WTC11 (cell line): ENCODE data around the gene AMOT. TPM values are rescaled to one million over a fixed set of nuclear protein-coding genes. Genes with fewer than 3 reads are reported as not detected.

Experiments used
- ATAC-seq: fragments of 200-7000 bp; cut with Tn5 transposase; 2 replicates; pipeline ENCODE4 v1.10.0; 2021; ENCODE audit warnings: mild to moderate bottlenecking, moderate library complexity
- CTCF ChIA-PET: fragments of 300-600 bp; sonication (Branson Sonifier 250); formaldehyde crosslinking; loops from one replicate; lab custom pipeline; 2021; ENCODE audit warnings: antibody characterized with exemption; lab: Charles Lee
- POLR2A ChIA-PET: fragments of 350-600 bp; sonication (Branson Sonifier 250); formaldehyde crosslinking; loops from one replicate; lab custom pipeline; 2021; ENCODE audit warnings: antibody characterized with exemption; lab: Charles Lee
- DNase-seq: peaks from one replicate; pipeline ENCODE4 v3.0.0; 2021; ENCODE audit warnings: low spot score
- H3K27ac Mint-ChIP-seq: 2 replicates; pipeline ENCODE4 v1.8.0; 2021; ENCODE audit warnings: mixed read lengths
- H3K27me3 Mint-ChIP-seq: 2 replicates; pipeline ENCODE4 v1.8.0; 2021; ENCODE audit warnings: low read depth, mild to moderate bottlenecking, moderate library complexity, mixed read lengths
- H3K36me3 Mint-ChIP-seq: 2 replicates; pipeline ENCODE4 v1.8.0; 2021; ENCODE audit warnings: mixed read lengths
- H3K4me1 Mint-ChIP-seq: 2 replicates; pipeline ENCODE4 v1.8.0; 2022; ENCODE audit warnings: mixed read lengths
- H3K4me3 Mint-ChIP-seq: 2 replicates; pipeline ENCODE4 v1.8.0; 2021; ENCODE audit warnings: mild to moderate bottlenecking, moderate library complexity, mixed read lengths
- H3K9me3 Mint-ChIP-seq: 2 replicates; pipeline ENCODE4 v1.8.0; 2021; ENCODE audit warnings: mixed read lengths
- AFF4 ChIP-seq: sonication (generic); formaldehyde crosslinking; IDR thresholded peaks from 2 replicates; pipeline ENCODE4 v1.8.1; 2023; ENCODE audit warnings: mild to moderate bottlenecking, missing genetic modification reagents, borderline replicate concordance
- ATF3 ChIP-seq: sonication (generic); formaldehyde crosslinking; conservative IDR thresholded peaks from 2 replicates; pipeline ENCODE4 v1.8.1; 2022; ENCODE audit warnings: mild to moderate bottlenecking, missing genetic modification reagents
- FOXJ3 ChIP-seq: sonication (generic); formaldehyde crosslinking; IDR thresholded peaks from 2 replicates; pipeline ENCODE4 v1.9.0; 2021; ENCODE audit warnings: missing genetic modification reagents, mild to moderate bottlenecking, borderline replicate concordance
- FOXP4 ChIP-seq: sonication (generic); formaldehyde crosslinking; IDR thresholded peaks from 2 replicates; pipeline ENCODE4 v1.8.0; 2022; ENCODE audit warnings: mild to moderate bottlenecking, missing genetic modification reagents
- GABPB1 ChIP-seq: sonication (generic); formaldehyde crosslinking; IDR thresholded peaks from 2 replicates; pipeline ENCODE4 v1.8.1; 2023; ENCODE audit warnings: mild to moderate bottlenecking, missing genetic modification reagents
- GRHL2 ChIP-seq: fragments of 250-450 bp; sonication (Bioruptor Pico); IDR thresholded peaks from 2 replicates; pipeline ENCODE4 v1.8.0; 2022; ENCODE audit warnings: mild to moderate bottlenecking, moderate library complexity; ENCODE audit not compliant: insufficient replicate concordance, severe bottlenecking
- IRF2 ChIP-seq: sonication (generic); formaldehyde crosslinking; IDR thresholded peaks from 2 replicates; pipeline ENCODE4 v1.8.0; 2022; ENCODE audit warnings: low read depth, missing genetic modification reagents, borderline replicate concordance
- NR2C2 ChIP-seq: sonication (generic); formaldehyde crosslinking; IDR thresholded peaks from 2 replicates; pipeline ENCODE4 v1.8.0; 2022; ENCODE audit warnings: mild to moderate bottlenecking, missing genetic modification reagents
- NR3C1 ChIP-seq: sonication (generic); formaldehyde crosslinking; conservative IDR thresholded peaks from 2 replicates; pipeline ENCODE4 v1.8.1; 2023; ENCODE audit warnings: low read depth, mild to moderate bottlenecking, missing genetic modification reagents
- PRRX2 ChIP-seq: fragments of 250-450 bp; sonication (Bioruptor Pico); IDR thresholded peaks from 2 replicates; pipeline ENCODE4 v1.8.0; 2021; ENCODE audit warnings: mild to moderate bottlenecking
- TCF7 ChIP-seq: sonication (generic); formaldehyde crosslinking; IDR thresholded peaks from 2 replicates; pipeline ENCODE4 v1.8.0; 2022; ENCODE audit warnings: mild to moderate bottlenecking, low read depth, missing genetic modification reagents, moderate library complexity
- TEAD1 ChIP-seq: sonication (generic); formaldehyde crosslinking; IDR thresholded peaks from 2 replicates; pipeline ENCODE4 v1.8.0; 2022; ENCODE audit warnings: mild to moderate bottlenecking, missing genetic modification reagents
- USF1 ChIP-seq: sonication (generic); formaldehyde crosslinking; IDR thresholded peaks from 2 replicates; pipeline ENCODE4 v1.8.0; 2022; ENCODE audit warnings: mild to moderate bottlenecking, missing genetic modification reagents
- ZBTB21 ChIP-seq: sonication (generic); formaldehyde crosslinking; IDR thresholded peaks from 2 replicates; pipeline ENCODE4 v1.8.1; 2023; ENCODE audit warnings: mild to moderate bottlenecking, missing genetic modification reagents, borderline replicate concordance
- ZNF423 ChIP-seq: fragments of 250-450 bp; sonication (Bioruptor Pico); IDR thresholded peaks from 2 replicates; pipeline ENCODE4 v2.1.2; 2022; ENCODE audit warnings: mild to moderate bottlenecking, moderate library complexity
- total RNA-seq: library from RNA; stranded (reverse); gene quantifications from 3 replicates; pipeline ENCODE4 v1.2.3, GENCODE V29; 2021
- TF ChIP-seq, protein P1 (sequence below): sonication (generic); formaldehyde crosslinking; IDR thresholded peaks from 2 replicates; pipeline ENCODE4 v1.8.1; 2022; ENCODE audit warnings: mild to moderate bottlenecking, missing genetic modification reagents, moderate library complexity, borderline replicate concordance
- TF ChIP-seq, protein P2 (sequence below): sonication (generic); formaldehyde crosslinking; IDR thresholded peaks from 2 replicates; pipeline ENCODE4 v1.8.0; 2023; ENCODE audit warnings: missing genetic modification reagents, mild to moderate bottlenecking, borderline replicate concordance
- TF ChIP-seq, protein P3 (sequence below): sonication (generic); formaldehyde crosslinking; IDR thresholded peaks from 2 replicates; pipeline ENCODE4 v1.8.0; 2023; ENCODE audit warnings: missing genetic modification reagents
- TF ChIP-seq, protein P4 (sequence below): sonication (generic); formaldehyde crosslinking; IDR thresholded peaks from 2 replicates; pipeline ENCODE4 v1.8.1; 2023; ENCODE audit warnings: mild to moderate bottlenecking, missing genetic modification reagents, moderate library complexity

AMOT gene
- total RNA-seq, 1 experiment from 2014 or later: 7.2 TPM

DNA sequence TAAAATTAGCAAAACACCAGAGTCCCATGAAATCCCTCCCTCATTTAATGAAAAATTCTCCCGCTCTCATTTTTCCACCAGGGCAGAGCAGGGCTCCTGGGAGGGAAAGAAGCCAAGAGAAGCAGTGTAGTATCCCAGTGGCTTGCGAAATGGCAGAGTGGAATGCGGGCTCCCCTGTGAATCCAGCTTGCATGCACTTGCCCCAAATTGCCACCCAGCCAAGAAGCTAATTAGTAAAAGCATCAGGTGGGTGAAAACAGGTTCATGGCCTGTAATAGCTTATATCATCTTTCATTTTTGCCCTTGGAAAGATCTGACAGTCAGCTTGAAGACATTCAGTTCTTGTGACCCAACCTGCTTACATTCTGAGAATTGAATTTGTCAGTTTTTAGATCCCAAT, 10.1 kb downstream of the AMOT start (continued):
- TF ChIP-seq, protein P1, sequence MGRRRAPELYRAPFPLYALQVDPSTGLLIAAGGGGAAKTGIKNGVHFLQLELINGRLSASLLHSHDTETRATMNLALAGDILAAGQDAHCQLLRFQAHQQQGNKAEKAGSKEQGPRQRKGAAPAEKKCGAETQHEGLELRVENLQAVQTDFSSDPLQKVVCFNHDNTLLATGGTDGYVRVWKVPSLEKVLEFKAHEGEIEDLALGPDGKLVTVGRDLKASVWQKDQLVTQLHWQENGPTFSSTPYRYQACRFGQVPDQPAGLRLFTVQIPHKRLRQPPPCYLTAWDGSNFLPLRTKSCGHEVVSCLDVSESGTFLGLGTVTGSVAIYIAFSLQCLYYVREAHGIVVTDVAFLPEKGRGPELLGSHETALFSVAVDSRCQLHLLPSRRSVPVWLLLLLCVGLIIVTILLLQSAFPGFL: no peak
- TF ChIP-seq, protein P2, sequence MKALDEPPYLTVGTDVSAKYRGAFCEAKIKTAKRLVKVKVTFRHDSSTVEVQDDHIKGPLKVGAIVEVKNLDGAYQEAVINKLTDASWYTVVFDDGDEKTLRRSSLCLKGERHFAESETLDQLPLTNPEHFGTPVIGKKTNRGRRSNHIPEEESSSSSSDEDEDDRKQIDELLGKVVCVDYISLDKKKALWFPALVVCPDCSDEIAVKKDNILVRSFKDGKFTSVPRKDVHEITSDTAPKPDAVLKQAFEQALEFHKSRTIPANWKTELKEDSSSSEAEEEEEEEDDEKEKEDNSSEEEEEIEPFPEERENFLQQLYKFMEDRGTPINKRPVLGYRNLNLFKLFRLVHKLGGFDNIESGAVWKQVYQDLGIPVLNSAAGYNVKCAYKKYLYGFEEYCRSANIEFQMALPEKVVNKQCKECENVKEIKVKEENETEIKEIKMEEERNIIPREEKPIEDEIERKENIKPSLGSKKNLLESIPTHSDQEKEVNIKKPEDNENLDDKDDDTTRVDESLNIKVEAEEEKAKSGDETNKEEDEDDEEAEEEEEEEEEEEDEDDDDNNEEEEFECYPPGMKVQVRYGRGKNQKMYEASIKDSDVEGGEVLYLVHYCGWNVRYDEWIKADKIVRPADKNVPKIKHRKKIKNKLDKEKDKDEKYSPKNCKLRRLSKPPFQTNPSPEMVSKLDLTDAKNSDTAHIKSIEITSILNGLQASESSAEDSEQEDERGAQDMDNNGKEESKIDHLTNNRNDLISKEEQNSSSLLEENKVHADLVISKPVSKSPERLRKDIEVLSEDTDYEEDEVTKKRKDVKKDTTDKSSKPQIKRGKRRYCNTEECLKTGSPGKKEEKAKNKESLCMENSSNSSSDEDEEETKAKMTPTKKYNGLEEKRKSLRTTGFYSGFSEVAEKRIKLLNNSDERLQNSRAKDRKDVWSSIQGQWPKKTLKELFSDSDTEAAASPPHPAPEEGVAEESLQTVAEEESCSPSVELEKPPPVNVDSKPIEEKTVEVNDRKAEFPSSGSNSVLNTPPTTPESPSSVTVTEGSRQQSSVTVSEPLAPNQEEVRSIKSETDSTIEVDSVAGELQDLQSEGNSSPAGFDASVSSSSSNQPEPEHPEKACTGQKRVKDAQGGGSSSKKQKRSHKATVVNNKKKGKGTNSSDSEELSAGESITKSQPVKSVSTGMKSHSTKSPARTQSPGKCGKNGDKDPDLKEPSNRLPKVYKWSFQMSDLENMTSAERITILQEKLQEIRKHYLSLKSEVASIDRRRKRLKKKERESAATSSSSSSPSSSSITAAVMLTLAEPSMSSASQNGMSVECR (CRISPR knock-in tag): no peak
- TF ChIP-seq AFF4 (no peak), FOXJ3 (CRISPR knock-in tag) (no peak)

GRCh38 chrX:112827292-112827903, 13.2 kb downstream of the AMOT start:
- Mint-ChIP-seq H3K27me3 (no peaks in the 10 kb centered on the region), H3K27ac (no peak overlapping the region), H3K4me1 (peaks cover 2% of the 10 kb centered on the region), H3K9me3 (no peaks in the 10 kb centered on the region), H3K4me3 (no peak overlapping the region), H3K36me3 (no peaks in the 10 kb centered on the region)
- ChIA-PET CTCF (no interaction called here), POLR2A (no interaction called here)
- DNase-seq: no peak
- TF ChIP-seq PRRX2 (no peak), TEAD1 (no peak), NR3C1 (CRISPR knock-in tag) (no peak), TCF7 (CRISPR knock-in tag) (no peak), GRHL2 (CRISPR knock-in tag) (no peak), USF1 (CRISPR knock-in tag) (no peak), ZNF423 (no peak), ATF3 (no peak), ZBTB21 (CRISPR knock-in tag) (no peak), IRF2 (no peak), FOXP4 (CRISPR knock-in tag) (no peak), GABPB1 (CRISPR knock-in tag) (no peak), NR2C2 (CRISPR knock-in tag) (no peak)
- TF ChIP-seq, protein P3, sequence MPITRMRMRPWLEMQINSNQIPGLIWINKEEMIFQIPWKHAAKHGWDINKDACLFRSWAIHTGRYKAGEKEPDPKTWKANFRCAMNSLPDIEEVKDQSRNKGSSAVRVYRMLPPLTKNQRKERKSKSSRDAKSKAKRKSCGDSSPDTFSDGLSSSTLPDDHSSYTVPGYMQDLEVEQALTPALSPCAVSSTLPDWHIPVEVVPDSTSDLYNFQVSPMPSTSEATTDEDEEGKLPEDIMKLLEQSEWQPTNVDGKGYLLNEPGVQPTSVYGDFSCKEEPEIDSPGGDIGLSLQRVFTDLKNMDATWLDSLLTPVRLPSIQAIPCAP: no peak
- TF ChIP-seq, protein P4, sequence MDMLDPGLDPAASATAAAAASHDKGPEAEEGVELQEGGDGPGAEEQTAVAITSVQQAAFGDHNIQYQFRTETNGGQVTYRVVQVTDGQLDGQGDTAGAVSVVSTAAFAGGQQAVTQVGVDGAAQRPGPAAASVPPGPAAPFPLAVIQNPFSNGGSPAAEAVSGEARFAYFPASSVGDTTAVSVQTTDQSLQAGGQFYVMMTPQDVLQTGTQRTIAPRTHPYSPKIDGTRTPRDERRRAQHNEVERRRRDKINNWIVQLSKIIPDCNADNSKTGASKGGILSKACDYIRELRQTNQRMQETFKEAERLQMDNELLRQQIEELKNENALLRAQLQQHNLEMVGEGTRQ (CRISPR knock-in tag): no peak
- ATAC-seq: no peak
